Esophagus squamous epithelium (tissue), 4 donors: ENCODE results near the gene SIKE1.

Experiments used
- CTCF ChIP-seq, 6 experiments: fragments of 450-650 bp in 4 of 6; fragments of 200-600 bp in 2 of 6; sonication (generic) in 2 of 6; IDR thresholded peaks; one replicate each; pipeline ENCODE4 v1.5.1; 2016 to 2019; ENCODE audit warnings: antibody characterized with exemption in 6 of 6, mild to moderate bottlenecking in 4 of 6, moderate library complexity in 4 of 6
- POLR2A ChIP-seq, 4 donors: fragments of 450-650 bp; IDR thresholded peaks; one replicate each; pipeline ENCODE4 v1.6.1; 2017; ENCODE audit warnings: antibody characterized with exemption in 4 of 4, mild to moderate bottlenecking in 4 of 4, moderate library complexity in 3 of 4

- TF ChIP-seq CTCF (IDR thresholded peaks at IDR 0.05) = no peak
- TF ChIP-seq POLR2A (IDR thresholded peaks at IDR 0.05) = no peak
Measured at GRCh38 chr1:114828251-114828650, 47.8 kb upstream of the SIKE1 start.
